OCI-LY1 (cell line): Measurements from ENCODE around the gene ACTL8.

ENCODE experiments used
- H2AFZ ChIP-seq: fragments of 200-600 bp; sonication (generic), shearing (Covaris generic); 2 replicates; pipeline ENCODE4 v1.6.0; 2014; ENCODE audit warnings: antibody characterized with exemption, mild to moderate bottlenecking, low read length
- H3F3A ChIP-seq: fragments of 200-600 bp; sonication (generic), shearing (Covaris generic); 2 replicates; pipeline ENCODE4 v1.6.0; 2014; ENCODE audit warnings: mild to moderate bottlenecking, antibody characterized with exemption, low read length, moderate library complexity; ENCODE audit not compliant: insufficient read depth
- H3K27ac ChIP-seq: fragments of 200-600 bp; sonication (generic); 2 replicates; pipeline ENCODE4 v1.5.1; 2014; ENCODE audit warnings: low read length, mixed run types, mild to moderate bottlenecking, low read depth; ENCODE audit not compliant: poor library complexity, severe bottlenecking
- H3K27me3 ChIP-seq: fragments of 200-600 bp; sonication (generic); 2 replicates; pipeline ENCODE4 v1.6.0; 2014; ENCODE audit warnings: antibody characterized with exemption, mild to moderate bottlenecking, low read length, moderate library complexity; ENCODE audit not compliant: insufficient read depth
- H3K36me3 ChIP-seq: fragments of 200-600 bp; sonication (generic); 2 replicates; pipeline ENCODE4 v1.6.1; 2014; ENCODE audit warnings: mild to moderate bottlenecking, antibody characterized with exemption, low read length, moderate library complexity, mixed read lengths; ENCODE audit not compliant: insufficient read depth
- H3K4me1 ChIP-seq: fragments of 200-600 bp; sonication (generic); 2 replicates; pipeline ENCODE4 v1.5.1; 2014; ENCODE audit warnings: mild to moderate bottlenecking, low read length, moderate library complexity; ENCODE audit not compliant: insufficient read depth, severe bottlenecking
- H3K4me2 ChIP-seq: fragments of 200-600 bp; sonication (generic), shearing (Covaris generic); 2 replicates; pipeline ENCODE4 v1.6.1; 2014; ENCODE audit warnings: low read length
- H3K4me3 ChIP-seq: fragments of 200-600 bp; sonication (generic); 2 replicates; pipeline ENCODE4 v1.5.1; 2014; ENCODE audit warnings: low read length, low read depth, mild to moderate bottlenecking, mixed read lengths; ENCODE audit not compliant: poor library complexity, severe bottlenecking
- H3K79me2 ChIP-seq: fragments of 200-600 bp; shearing (Covaris generic); 2 replicates; pipeline ENCODE4 v1.6.1; 2016; ENCODE audit warnings: mixed run types, low read length, mixed read lengths; ENCODE audit not compliant: insufficient read depth
- H3K9ac ChIP-seq: fragments of 200-600 bp; sonication (generic), shearing (Covaris generic); 2 replicates; pipeline ENCODE4 v1.6.1; 2014; ENCODE audit warnings: mild to moderate bottlenecking, low read length, mixed read lengths
- H3K9me2 ChIP-seq: fragments of 200-600 bp; sonication (generic), shearing (Covaris generic); 2 replicates; pipeline ENCODE4 v1.6.1; 2014; ENCODE audit warnings: low read depth, mild to moderate bottlenecking, low read length, mixed read lengths
- H3K9me3 ChIP-seq: fragments of 200-600 bp; shearing (Covaris generic); 2 replicates; pipeline ENCODE4 v1.6.1; 2014; ENCODE audit warnings: low read length, mixed read lengths
- H4K20me1 ChIP-seq: fragments of 200-600 bp; sonication (generic), shearing (Covaris generic); 2 replicates; pipeline ENCODE4 v1.6.0; 2016; ENCODE audit warnings: mild to moderate bottlenecking, low read length; ENCODE audit not compliant: insufficient read depth
- CTCF ChIP-seq: fragments of 200-600 bp; sonication (generic), shearing (Covaris generic); IDR thresholded peaks from 2 replicates; pipeline ENCODE4 v1.5.1; 2017; ENCODE audit warnings: mild to moderate bottlenecking, antibody characterized with exemption, low read length, moderate library complexity, mixed read lengths
- EZH2 ChIP-seq: fragments of 200-600 bp; sonication (generic), shearing (Covaris generic); IDR thresholded peaks from 2 replicates; pipeline ENCODE4 v1.8.0; 2017; ENCODE audit warnings: borderline replicate concordance, mixed run types, mild to moderate bottlenecking, antibody characterized with exemption, low read length, moderate library complexity, mixed read lengths

ACTL8 gene

DNA sequence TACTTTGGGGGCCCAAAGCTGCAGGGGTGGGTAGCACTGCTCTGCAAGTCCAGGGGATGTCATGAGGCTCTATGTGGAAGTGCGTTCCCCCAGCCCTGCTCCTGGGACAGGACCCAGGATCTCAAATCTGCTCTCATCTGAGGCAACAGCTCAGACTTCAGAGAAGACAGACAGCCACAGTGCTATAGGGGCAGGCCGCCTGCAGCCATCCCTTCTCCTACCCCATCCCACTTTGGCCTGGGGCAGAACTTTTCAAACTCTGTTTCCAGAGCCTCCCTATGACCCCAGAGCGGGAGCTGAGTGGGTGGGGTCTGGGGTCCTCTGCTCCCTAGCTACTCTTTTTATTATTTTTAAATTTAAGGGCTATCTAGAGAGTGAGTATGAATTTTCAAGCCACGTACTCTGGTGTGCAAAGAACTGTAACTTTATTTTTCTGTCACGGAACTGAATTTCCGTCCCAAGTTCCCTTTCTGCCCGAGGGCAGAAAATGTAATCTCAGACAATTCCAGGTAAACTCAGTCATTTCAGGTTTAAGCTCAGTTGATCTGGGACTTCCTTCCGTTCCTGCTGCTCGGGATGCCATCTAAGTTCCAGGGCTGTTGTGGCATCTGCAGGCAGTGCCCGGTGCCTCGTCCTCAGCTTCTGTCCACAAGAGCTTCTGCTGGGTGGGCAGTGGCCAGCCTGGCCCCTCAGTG, 98.3 kb downstream of the ACTL8 start:
- Histone ChIP-seq H3K27me3 (no peaks in the 10 kb centered on the region), H3K79me2 (no peaks in the 10 kb centered on the region), H3K9me3 (no peaks in the 10 kb centered on the region), H3K4me1 (no peaks in the 10 kb centered on the region), H3K36me3 (no peaks in the 10 kb centered on the region), H4K20me1 (no peaks in the 10 kb centered on the region), H3F3A (no peaks in the 10 kb centered on the region), H2AFZ (no peak overlapping the region), H3K4me3 (no peak overlapping the region), H3K9me2 (no peaks in the 10 kb centered on the region), H3K9ac (no peak overlapping the region), H3K4me2 (no peak overlapping the region), H3K27ac (no peak overlapping the region)
- no peak for TF ChIP-seq EZH2
- no peak for TF ChIP-seq CTCF

DNA sequence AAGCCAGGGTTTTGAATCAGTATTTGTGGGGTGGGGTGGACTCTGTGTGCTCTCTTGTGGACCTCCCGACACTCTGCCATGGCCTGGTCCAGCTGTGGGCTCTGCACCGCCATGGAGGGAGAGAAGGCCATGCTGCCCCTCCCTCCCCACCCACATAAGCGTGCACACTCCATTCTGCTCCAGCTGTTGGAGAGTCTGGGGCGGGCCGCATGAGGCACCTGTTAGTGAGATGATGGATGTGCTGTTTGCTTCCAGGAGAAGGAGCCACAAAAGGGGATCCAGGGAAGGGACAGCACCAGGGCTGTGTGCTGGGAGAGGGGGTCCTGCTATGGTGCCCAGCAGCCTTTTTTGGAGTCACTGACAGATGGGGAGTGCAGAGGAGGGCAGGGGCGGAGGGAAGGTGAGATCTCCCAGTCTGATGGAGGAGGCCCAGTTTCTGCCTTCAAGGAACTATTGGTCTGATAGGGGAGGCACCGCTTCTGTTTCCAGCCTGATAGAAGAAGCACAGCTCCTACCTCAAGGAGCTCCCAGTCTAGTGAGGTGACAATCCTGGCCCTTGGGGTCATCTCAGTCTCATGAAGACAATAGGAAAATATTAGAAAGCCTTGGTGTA, 101.5 kb downstream of the ACTL8 start:
- no peaks in the 10 kb centered on the region for H3K9me2 ChIP-seq
- TF ChIP-seq EZH2 (no peak), CTCF (no peak)

DNA sequence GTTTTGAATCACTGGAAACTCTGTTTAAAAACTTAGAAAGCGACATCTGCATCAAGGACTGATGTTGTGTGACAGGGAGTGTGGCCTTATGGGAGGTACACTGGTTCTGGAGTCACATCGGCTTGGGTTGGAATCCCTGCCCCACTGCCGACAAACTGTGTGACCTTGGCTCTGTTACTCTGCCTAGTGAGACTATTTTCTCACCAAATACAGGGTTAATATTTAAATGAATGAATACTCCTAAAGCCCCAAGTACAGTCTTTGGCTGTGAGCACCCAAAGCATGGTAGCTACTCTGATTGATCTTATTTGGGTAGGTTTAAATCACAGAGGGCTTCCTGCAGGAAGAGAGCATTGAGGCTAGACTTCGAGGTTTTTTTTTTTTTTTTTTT, 102.0 kb downstream of the ACTL8 start:
- H3K4me3 ChIP-seq = no peak overlapping the region
- no peaks in the 10 kb centered on the region for H3K9me2 ChIP-seq
- TF ChIP-seq CTCF (no peak), EZH2 (no peak)
- no peak overlapping the region for H3K9ac ChIP-seq
- H3K27me3 ChIP-seq = no peaks in the 10 kb centered on the region
- H3K79me2 ChIP-seq = no peaks in the 10 kb centered on the region
- H3K27ac ChIP-seq = no peak overlapping the region
- H3K4me1 ChIP-seq = no peaks in the 10 kb centered on the region
- H4K20me1 ChIP-seq = no peaks in the 10 kb centered on the region
- H3K36me3 ChIP-seq = no peaks in the 10 kb centered on the region
- no peaks in the 10 kb centered on the region for H3K9me3 ChIP-seq
- no peaks in the 10 kb centered on the region for H3F3A ChIP-seq
- H2AFZ ChIP-seq = no peak overlapping the region
- H3K4me2 ChIP-seq = no peak overlapping the region

More for the DNA sequence above, 101.5 kb downstream of the ACTL8 start:
- H3K79me2 ChIP-seq = no peaks in the 10 kb centered on the region
- H3K4me2 ChIP-seq = no peak overlapping the region
- H3K36me3 ChIP-seq = no peaks in the 10 kb centered on the region
- no peaks in the 10 kb centered on the region for H4K20me1 ChIP-seq
- H3K4me3 ChIP-seq = no peak overlapping the region
- no peaks in the 10 kb centered on the region for H3K27me3 ChIP-seq
- no peak overlapping the region for H3K27ac ChIP-seq
- no peak overlapping the region for H2AFZ ChIP-seq
- no peaks in the 10 kb centered on the region for H3K9me3 ChIP-seq
- H3F3A ChIP-seq = no peaks in the 10 kb centered on the region
- no peaks in the 10 kb centered on the region for H3K4me1 ChIP-seq
- H3K9ac ChIP-seq = no peak overlapping the region
